Endothelial cell of umbilical vein (primary cell): ENCODE measurements around the gene METTL24. TPM values are rescaled to one million over a fixed set of nuclear protein-coding genes. Genes with fewer than 3 reads are reported as not detected.

Experiments used
- BruUV-seq: library from RNA; stranded (reverse); fragments of 400-500 nt; replicated peaks from 2 replicates; lab custom pipeline; 2021; lab: Mats Ljungman, UMichigan
- CTCF ChIA-PET: fragments of 300-600, 350-600 bp; sonication (Branson Sonifier 250); formaldehyde crosslinking; loops from one replicate; lab custom pipeline; 2021; ENCODE audit warnings: antibody characterized with exemption, inconsistent platforms; lab: Charles Lee
- POLR2A ChIA-PET: fragments of 300-600, 350-600 bp; sonication (Branson Sonifier 250); formaldehyde crosslinking; loops from one replicate; lab custom pipeline; 2021; ENCODE audit warnings: antibody characterized with exemption, inconsistent platforms; lab: Charles Lee
- DNase-seq: peaks from one replicate; pipeline ENCODE4 v3.0.0-alpha.2; 2011; ENCODE audit warnings: low read depth, low spot score
- FAIRE-seq: peaks from 2 replicates; lab custom pipeline; 2011; peaks lifted over from hg19 to GRCh38; lab: Jason Lieb, UNC
- H2AFZ ChIP-seq: 2 replicates; pipeline ENCODE4 v1.6.0; 2012; ENCODE audit warnings: low read depth, low read length, control low read depth, inconsistent platforms
- H3K27ac ChIP-seq: 2 replicates; pipeline ENCODE4 v1.5.1; 2011; ENCODE audit warnings: low read depth, mild to moderate bottlenecking, control low read depth, low read length, moderate library complexity; ENCODE audit not compliant: insufficient read depth
- H3K27me3 ChIP-seq, 2 experiments: 2 replicates each; pipeline versions ENCODE4 v1.6.0 to v1.6.1; 2011; ENCODE audit warnings: low read length in 2 of 2, mixed read lengths in 1 of 2; ENCODE audit not compliant: control insufficient read depth in 2 of 2, insufficient read depth in 2 of 2
- H3K36me3 ChIP-seq, 2 experiments: 2 replicates in 1 of 2; 3 replicates in 1 of 2; pipeline ENCODE4 v1.5.1; 2011; ENCODE audit warnings: low read length in 2 of 2, mild to moderate bottlenecking in 1 of 2, moderate library complexity in 1 of 2; ENCODE audit not compliant: control insufficient read depth in 2 of 2, insufficient read depth in 2 of 2; ENCODE audit errors: extremely low read depth in 1 of 2
- H3K4me1 ChIP-seq: 3 replicates; pipeline ENCODE4 v1.5.1; 2011; ENCODE audit warnings: mild to moderate bottlenecking, low read length; ENCODE audit not compliant: control insufficient read depth, insufficient read depth; ENCODE audit errors: extremely low read depth
- H3K4me2 ChIP-seq: 2 replicates; pipeline ENCODE4 v1.6.1; 2011; ENCODE audit warnings: low read length, control low read depth, mixed read lengths; ENCODE audit not compliant: insufficient read depth
- H3K4me3 ChIP-seq, 3 experiments: fragments of 200-600 bp in 1 of 3; sonication (generic), shearing (Covaris generic) in 1 of 3; replicated peaks in 1 of 3; 2 replicates each; pipeline ENCODE4 v1.5.1; 2011 to 2016; ENCODE audit warnings: control low read depth in 3 of 3, low read length in 3 of 3, mild to moderate bottlenecking in 2 of 3, inconsistent platforms in 1 of 3, low read depth in 1 of 3, moderate library complexity in 1 of 3; ENCODE audit not compliant: insufficient read depth in 1 of 3
- H3K79me2 ChIP-seq: 2 replicates; pipeline ENCODE4 v1.6.0; 2012; ENCODE audit warnings: low read length, inconsistent platforms; ENCODE audit not compliant: control insufficient read depth, insufficient read depth
- H3K9ac ChIP-seq: replicated peaks from 2 replicates; pipeline ENCODE3; 2011; ENCODE audit warnings: low read length, control low read depth; ENCODE audit not compliant: insufficient read depth; ENCODE audit errors: extremely low read depth
- H3K9me1 ChIP-seq: replicated peaks from 3 replicates; pipeline ENCODE4 v1.6.0; 2011; ENCODE audit warnings: mild to moderate bottlenecking, low read length; ENCODE audit not compliant: control insufficient read depth, insufficient read depth; ENCODE audit errors: extremely low read depth
- H3K9me3 ChIP-seq: replicated peaks from 2 replicates; pipeline ENCODE4 v1.5.1; 2012; ENCODE audit warnings: low read length, inconsistent platforms; ENCODE audit not compliant: control insufficient read depth, insufficient read depth
- H4K20me1 ChIP-seq: replicated peaks from 2 replicates; pipeline ENCODE3; 2011; ENCODE audit warnings: mild to moderate bottlenecking, low read length; ENCODE audit not compliant: control insufficient read depth, insufficient read depth; ENCODE audit errors: extremely low read depth
- FOS ChIP-seq: IDR thresholded peaks from 2 replicates; pipeline ENCODE4 v1.6.1; 2011; ENCODE audit warnings: mild to moderate bottlenecking, low read length, moderate library complexity, borderline replicate concordance; ENCODE audit not compliant: insufficient read depth
- GATA2 ChIP-seq: IDR thresholded peaks from 2 replicates; pipeline ENCODE4 v1.7.0; 2011; ENCODE audit warnings: low read depth, mild to moderate bottlenecking, moderate library complexity, mixed read lengths, low read length; ENCODE audit not compliant: insufficient read length, insufficient read depth
- MYC ChIP-seq: IDR thresholded peaks from one replicate; pipeline ENCODE4 v1.6.1; 2011; ENCODE audit warnings: mild to moderate bottlenecking, low read depth, low read length
- POLR2A ChIP-seq: IDR thresholded peaks from 2 replicates; pipeline ENCODE4 v1.6.1; 2012; ENCODE audit warnings: low read depth, mild to moderate bottlenecking, control low read depth, low read length
- POLR2AphosphoS5 ChIP-seq: IDR thresholded peaks from 2 replicates; pipeline ENCODE4 v1.6.1; 2012; ENCODE audit warnings: low read depth, mild to moderate bottlenecking, control low read depth, low read length, moderate library complexity; ENCODE audit not compliant: insufficient read depth
- dilution Hi-C: fragments of 300-500 bp; cut with MboI; formaldehyde crosslinking; loops from one replicate; pipeline ENCODE4 v1.15.0; 2019; ENCODE audit warnings: low sequenced_read_pairs; ENCODE audit not compliant: extremely low pct_ligation_motif_present
- intact Hi-C: fragments of 100-400 bp; cut with micrococcal nuclease; formaldehyde crosslinking; loops from one replicate; pipeline ENCODE4 v1.10.0; 2022
- polyA plus RNA-seq, 4 experiments: library from polyadenylated mRNA; depleted of rRNA in 3 of 4; stranded (reverse) in 3 of 4; unstranded in 1 of 4; fragments of >200 nt; gene quantifications; 2 replicates each; pipeline versions ENCODE4 v1.2.1 to v1.2.3, GENCODE V29; 2011 to 2012; ENCODE audit warnings: missing spikeins in 1 of 4
- total RNA-seq: library from RNA; stranded (reverse); gene quantifications from 2 replicates; pipeline ENCODE4 v1.2.3, GENCODE V29; 2021
- TF ChIP-seq, protein P1 (sequence below): IDR thresholded peaks from 2 replicates; pipeline ENCODE4 v1.6.1; 2011; ENCODE audit not compliant: insufficient read depth, insufficient read length
- TF ChIP-seq, protein P2 (sequence below), 2 donors: IDR thresholded peaks; 1 replicate in 1 of 2; 2 replicates in 1 of 2; pipeline ENCODE4 v1.5.1; 2011; ENCODE audit warnings: low read length in 2 of 2, mild to moderate bottlenecking in 2 of 2, moderate library complexity in 2 of 2, control low read depth in 1 of 2, inconsistent platforms in 1 of 2, low read depth in 1 of 2; ENCODE audit not compliant: insufficient read depth in 1 of 2; ENCODE audit errors: extremely low read depth in 1 of 2

The METTL24 gene
- total and polyA plus RNA-seq, 2 donors (not counting 3 experiments of a cell fraction or from before 2014, with no cell fraction given): not detected

DNA sequence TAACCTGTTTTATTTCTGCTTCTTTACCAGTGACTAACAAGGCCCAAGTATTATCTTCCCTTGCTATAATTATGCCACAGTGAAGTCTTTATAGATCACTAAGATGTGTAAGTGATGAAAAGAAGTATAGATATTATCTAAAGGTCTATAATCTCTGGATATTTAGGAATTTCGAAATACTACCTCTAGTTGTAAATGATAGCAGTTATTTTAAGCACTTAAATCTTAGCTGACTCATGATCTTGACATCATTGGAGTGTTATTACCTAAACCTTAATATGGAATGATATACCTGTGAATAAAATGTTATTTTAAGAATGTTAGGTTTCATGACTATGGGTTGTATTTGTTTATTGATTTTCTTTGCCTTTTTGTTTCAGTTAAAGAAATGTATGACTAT, 146.4 kb downstream of the METTL24 start:
- H3K79me2 ChIP-seq: no peaks in the 10 kb centered on the region
- no peak for DNase-seq
- H3K27ac ChIP-seq: no peak overlapping the region
- no peaks in the 10 kb centered on the region for H3K9me1 ChIP-seq
- FAIRE-seq: no peak
- no peaks in the 10 kb centered on the region for H3K27me3 ChIP-seq
- ChIA-PET CTCF (no interaction called here), POLR2A (no interaction called here)
- no peaks in the 10 kb centered on the region for H4K20me1 ChIP-seq
- no peak overlapping the region for H2AFZ ChIP-seq
- dilution Hi-C loops (no loop called here), intact Hi-C loops (no loop called here)
- H3K9me3 ChIP-seq: no peaks in the 10 kb centered on the region
- TF ChIP-seq POLR2AphosphoS5 (no peak), GATA2 (no peak), POLR2A (no peak), FOS (no peak), MYC (no peak)
- TF ChIP-seq, protein P1, sequence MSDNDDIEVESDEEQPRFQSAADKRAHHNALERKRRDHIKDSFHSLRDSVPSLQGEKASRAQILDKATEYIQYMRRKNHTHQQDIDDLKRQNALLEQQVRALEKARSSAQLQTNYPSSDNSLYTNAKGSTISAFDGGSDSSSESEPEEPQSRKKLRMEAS: no peak
- TF ChIP-seq, protein P2, sequence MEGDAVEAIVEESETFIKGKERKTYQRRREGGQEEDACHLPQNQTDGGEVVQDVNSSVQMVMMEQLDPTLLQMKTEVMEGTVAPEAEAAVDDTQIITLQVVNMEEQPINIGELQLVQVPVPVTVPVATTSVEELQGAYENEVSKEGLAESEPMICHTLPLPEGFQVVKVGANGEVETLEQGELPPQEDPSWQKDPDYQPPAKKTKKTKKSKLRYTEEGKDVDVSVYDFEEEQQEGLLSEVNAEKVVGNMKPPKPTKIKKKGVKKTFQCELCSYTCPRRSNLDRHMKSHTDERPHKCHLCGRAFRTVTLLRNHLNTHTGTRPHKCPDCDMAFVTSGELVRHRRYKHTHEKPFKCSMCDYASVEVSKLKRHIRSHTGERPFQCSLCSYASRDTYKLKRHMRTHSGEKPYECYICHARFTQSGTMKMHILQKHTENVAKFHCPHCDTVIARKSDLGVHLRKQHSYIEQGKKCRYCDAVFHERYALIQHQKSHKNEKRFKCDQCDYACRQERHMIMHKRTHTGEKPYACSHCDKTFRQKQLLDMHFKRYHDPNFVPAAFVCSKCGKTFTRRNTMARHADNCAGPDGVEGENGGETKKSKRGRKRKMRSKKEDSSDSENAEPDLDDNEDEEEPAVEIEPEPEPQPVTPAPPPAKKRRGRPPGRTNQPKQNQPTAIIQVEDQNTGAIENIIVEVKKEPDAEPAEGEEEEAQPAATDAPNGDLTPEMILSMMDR (IDR thresholded peaks at IDR 0.05; ENCODE audit: extremely low read depth in 1 of 2, insufficient read depth in 1 of 2, low read depth in 1 of 2, low read length in 2 of 2): no peak
- H3K4me3 ChIP-seq: no peak overlapping the region
- H3K36me3 ChIP-seq: peaks cover 9 to 22% of the 10 kb centered on the region in 2 experiments
- BruUV-seq: no TSS peak
- no peak overlapping the region for H3K9ac ChIP-seq
- H3K4me2 ChIP-seq: no peak overlapping the region
- no peaks in the 10 kb centered on the region for H3K4me1 ChIP-seq
